HepG2 (cell line): ENCODE measurements around the gene ARRDC1. TPM values are rescaled to one million over a fixed set of nuclear protein-coding genes. Genes with fewer than 3 reads are reported as not detected.

Experiments used
- ATAC-seq: fragments of 200-7000 bp; cut with Tn5 transposase; 3 replicates; pipeline ENCODE4 v1.9.1; 2020; ENCODE audit warnings: mild to moderate bottlenecking, moderate library complexity
- BruUV-seq: library from RNA; stranded (reverse); fragments of 400-500 nt; replicated peaks from 2 replicates; lab custom pipeline; 2021; lab: Mats Ljungman, UMichigan
- CTCF ChIA-PET: fragments of 300-600 bp; formaldehyde crosslinking; extraction: SDS; loops from one replicate; lab custom pipeline; 2021; ENCODE audit warnings: low total read pairs, inconsistent platforms, low intra/inter-chr PET ratio; lab: Yijun Ruan, JAX
- POLR2A ChIA-PET: fragments of 350-600 bp; sonication (Branson Sonifier 250); formaldehyde crosslinking; loops from one replicate; lab custom pipeline; 2020; ENCODE audit warnings: antibody characterized with exemption, inconsistent platforms; lab: Yijun Ruan, JAX
- DNase-seq: peaks from one replicate; pipeline ENCODE4 v3.0.0-alpha.2; 2015; ENCODE audit warnings: low spot score
- FAIRE-seq: peaks from 3 replicates; lab custom pipeline; 2011; peaks lifted over from hg19 to GRCh38; lab: Jason Lieb, UNC
- H2AFZ ChIP-seq: one replicate; pipeline ENCODE4 v1.6.1; 2011; ENCODE audit warnings: low read length, inconsistent platforms
- H3K27ac ChIP-seq: fragments of 300-600 bp; 3 replicates; pipeline ENCODE4 v1.8.0; 2011; ENCODE audit warnings: mixed run types, mild to moderate bottlenecking, mixed read lengths, low read length, inconsistent platforms; ENCODE audit not compliant: insufficient read depth; ENCODE audit errors: extremely low read length
- H3K27me3 ChIP-seq, 2 experiments: fragments of 200-600 bp in 1 of 2; 2 replicates in 1 of 2; 3 replicates in 1 of 2; pipeline versions ENCODE4 v1.6.0 to v1.8.0; 2011; ENCODE audit warnings: low read length in 2 of 2, mild to moderate bottlenecking in 2 of 2, moderate library complexity in 2 of 2, inconsistent platforms in 1 of 2; ENCODE audit not compliant: insufficient read depth in 2 of 2, control insufficient read depth in 1 of 2
- H3K36me3 ChIP-seq, 2 experiments: fragments of 200-600 bp in 1 of 2; replicated peaks in 1 of 2; 2 replicates in 1 of 2; 3 replicates in 1 of 2; pipeline versions ENCODE4 v1.5.1 to v1.8.0; 2011; ENCODE audit warnings: low read length in 2 of 2, inconsistent platforms in 1 of 2; ENCODE audit not compliant: insufficient read depth in 2 of 2, control insufficient read depth in 1 of 2
- H3K4me1 ChIP-seq: 2 replicates; pipeline ENCODE4 v1.5.1; 2012; ENCODE audit warnings: low read length, inconsistent platforms; ENCODE audit not compliant: insufficient read depth
- H3K4me2 ChIP-seq: 2 replicates; pipeline ENCODE4 v1.6.0; 2011; ENCODE audit warnings: low read depth, low read length, inconsistent platforms
- H3K4me3 ChIP-seq, 3 experiments: fragments of 200-600 bp in 1 of 3; sonication (generic), shearing (Covaris generic) in 1 of 3; replicated peaks in 1 of 3; 2 replicates each; pipeline ENCODE4 v1.5.1; 2011 to 2016; ENCODE audit warnings: low read length in 3 of 3, inconsistent platforms in 2 of 3, low read depth in 2 of 3, mild to moderate bottlenecking in 2 of 3, control low read depth in 1 of 3, mixed read lengths in 1 of 3; ENCODE audit not compliant: insufficient read depth in 1 of 3
- H3K79me2 ChIP-seq: one replicate; pipeline ENCODE4 v1.6.1; 2011; ENCODE audit warnings: low read length, inconsistent platforms; ENCODE audit not compliant: insufficient read depth
- H3K9ac ChIP-seq: 2 replicates; pipeline ENCODE4 v1.6.0; 2011; ENCODE audit warnings: mild to moderate bottlenecking, low read depth, low read length, inconsistent platforms; ENCODE audit not compliant: insufficient read depth
- H3K9me3 ChIP-seq: 2 replicates; pipeline ENCODE4 v1.5.1; 2012; ENCODE audit warnings: mild to moderate bottlenecking, low read length
- H4K20me1 ChIP-seq: 2 replicates; pipeline ENCODE4 v1.6.0; 2011; ENCODE audit warnings: inconsistent platforms, mild to moderate bottlenecking, low read length, moderate library complexity; ENCODE audit not compliant: insufficient read depth
- ARNT2 ChIP-seq: sonication (generic); formaldehyde crosslinking; IDR thresholded peaks from 2 replicates; pipeline ENCODE4 v1.8.0; 2022; ENCODE audit warnings: mild to moderate bottlenecking, low read depth, missing genetic modification reagents, moderate library complexity
- BCL6 ChIP-seq: IDR thresholded peaks from 2 replicates; pipeline ENCODE4 v1.6.1; 2016; ENCODE audit warnings: missing genetic modification reagents, missing compliant biosample characterization
- FOXM1 ChIP-seq: sonication (generic); formaldehyde crosslinking; IDR thresholded peaks from 2 replicates; pipeline ENCODE4 v1.5.0; 2020; ENCODE audit warnings: missing genetic modification reagents
- NFYC ChIP-seq: IDR thresholded peaks from 2 replicates; pipeline ENCODE4 v1.6.1; 2016; ENCODE audit warnings: missing genetic modification reagents, missing compliant biosample characterization
- PAWR ChIP-seq: sonication (generic); formaldehyde crosslinking; IDR thresholded peaks from 2 replicates; pipeline ENCODE4 v1.4.0; 2020; ENCODE audit warnings: missing genetic modification reagents, mild to moderate bottlenecking, borderline replicate concordance
- SAFB2 ChIP-seq: sonication (generic); formaldehyde crosslinking; IDR thresholded peaks from 2 replicates; pipeline ENCODE4 v1.5.1; 2020; ENCODE audit warnings: missing genetic modification reagents, low read depth, mild to moderate bottlenecking, borderline replicate concordance
- SOX13 ChIP-seq, 3 experiments: fragments of 450-650 bp in 1 of 3; sonication (generic) in 1 of 3; formaldehyde crosslinking in 1 of 3; IDR thresholded peaks in 2 of 3; conservative IDR thresholded peaks in 1 of 3; 2 replicates each; pipeline versions ENCODE4 v1.5.0 to v1.6.1; 2016 to 2020; ENCODE audit warnings: antibody characterized with exemption in 1 of 3, mild to moderate bottlenecking in 1 of 3, missing compliant biosample characterization in 1 of 3, missing genetic modification reagents in 1 of 3, moderate library complexity in 1 of 3
- ZFP37 ChIP-seq: sonication (generic); formaldehyde crosslinking; IDR thresholded peaks from 2 replicates; pipeline ENCODE4 v1.4.0; 2020; ENCODE audit warnings: missing genetic modification reagents, borderline replicate concordance
- ZFP41 ChIP-seq: sonication (generic); formaldehyde crosslinking; IDR thresholded peaks from 2 replicates; pipeline ENCODE4 v1.4.0; 2020; ENCODE audit warnings: mild to moderate bottlenecking, missing genetic modification reagents, borderline replicate concordance
- ZNF224 ChIP-seq: sonication (generic); formaldehyde crosslinking; IDR thresholded peaks from 2 replicates; pipeline ENCODE4 v1.5.0; 2020; ENCODE audit warnings: mild to moderate bottlenecking, missing genetic modification reagents
- ZNF383 ChIP-seq: sonication (generic); formaldehyde crosslinking; IDR thresholded peaks from 2 replicates; pipeline ENCODE4 v1.4.0; 2020; ENCODE audit warnings: missing genetic modification reagents, mild to moderate bottlenecking, borderline replicate concordance
- ZNF605 ChIP-seq: sonication (generic); formaldehyde crosslinking; IDR thresholded peaks from 2 replicates; pipeline ENCODE4 v1.8.0; 2022; ENCODE audit warnings: mild to moderate bottlenecking, missing genetic modification reagents
- ZNF816 ChIP-seq: sonication (generic); formaldehyde crosslinking; IDR thresholded peaks from 2 replicates; pipeline ENCODE4 v1.8.0; 2022; ENCODE audit warnings: missing genetic modification reagents, mild to moderate bottlenecking, borderline replicate concordance
- WGBS: methylation state at CpG from one replicate; pipeline ENCODE4 v1.1.6; 2017; ENCODE audit warnings: low lambda C conversion rate; 5-methylcytosine and 5-hydroxymethylcytosine counted together
- in situ Hi-C: cut with HindIII; loops from 2 replicates; pipeline ENCODE4 v1.10.0; 2017; ENCODE audit warnings: low pct_unique_long_range_greater_than_20kb; ENCODE audit not compliant: extremely low pct_ligation_motif_present
- intact Hi-C: fragments of 100-400 bp; cut with micrococcal nuclease; formaldehyde crosslinking; loops from one replicate; pipeline ENCODE4 v1.10.0; 2022; ENCODE audit not compliant: unreplicated experiment
- polyA plus RNA-seq, 8 experiments: library from polyadenylated mRNA; depleted of rRNA in 3 of 8; stranded (reverse) in 7 of 8; unstranded in 1 of 8; fragments of >200 nt; fragmentation: Illumina TruSeq in 4 of 8; extraction: Trizol in 4 of 8; gene quantifications; 2 replicates each; pipeline versions ENCODE4 v1.2.1 to v1.2.3, GENCODE V29; 2011 to 2016; ENCODE audit warnings: low read depth in 4 of 8, missing spikeins in 1 of 8, mixed read lengths in 1 of 8; ENCODE audit not compliant: insufficient read depth in 1 of 8
- total RNA-seq, 5 experiments: library from RNA; depleted of rRNA; stranded (reverse); fragments of >200 nt; fragmentation: Illumina TruSeq; extraction: Trizol; gene quantifications; 2 replicates each; pipeline ENCODE4 v1.2.3, GENCODE V29; 2016; ENCODE audit warnings: low read depth in 1 of 5
- TF ChIP-seq, protein P1 (sequence below): sonication (generic); formaldehyde crosslinking; IDR thresholded peaks from 2 replicates; pipeline ENCODE4 v1.4.0; 2020; ENCODE audit warnings: missing genetic modification reagents, mild to moderate bottlenecking, borderline replicate concordance
- TF ChIP-seq, protein P2 (sequence below): sonication (generic); formaldehyde crosslinking; IDR thresholded peaks from 2 replicates; pipeline ENCODE4 v1.4.0; 2020; ENCODE audit warnings: missing genetic modification reagents
- TF ChIP-seq, protein P3 (sequence below): IDR thresholded peaks from 2 replicates; pipeline ENCODE4 v1.6.1; 2012; ENCODE audit warnings: low read depth, low read length, improper control_type of control experiment

ARRDC1 gene
- total and polyA plus RNA-seq, 2 of the 13 experiments (the other 11 are each of a cell fraction or from before 2014, with no cell fraction given) = 21.7 to 44.4 TPM

DNA sequence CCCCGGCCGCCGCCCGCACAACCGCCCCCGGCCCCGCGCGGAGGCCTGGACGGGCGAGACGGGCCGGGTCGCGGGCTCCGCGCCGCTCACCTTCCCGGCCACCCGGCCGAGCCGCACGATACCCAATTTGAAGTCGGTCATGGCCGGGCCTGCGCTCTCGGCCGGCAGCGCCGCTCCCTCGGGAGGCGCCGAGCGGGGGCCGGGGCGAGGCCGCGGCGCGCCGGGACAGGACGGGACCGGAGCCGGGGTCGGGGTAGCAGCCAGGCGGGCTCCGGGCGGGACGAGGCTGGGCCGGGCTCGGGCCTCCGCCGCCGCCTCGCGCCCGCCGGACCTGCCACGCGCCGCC is 15.4 kb upstream of the ARRDC1 start:
- Histone ChIP-seq H3K9me3 (no peaks in the 10 kb centered on the region), H3K4me3 (peak overlapping the region; percentile 74 to 90 (median 83); a peak in 4 of 6 replicates), H3K27me3 (no peaks in the 10 kb centered on the region), H3K9ac (peak overlapping the region; percentile 82), H3K79me2 (peaks cover 19% of the 10 kb centered on the region), H3K36me3 (peaks cover 16 to 32% of the 10 kb centered on the region in 2 experiments; a peak in 4 of 5 replicates), H3K4me2 (peak overlapping the region; percentile 87; the same call in 1 of the 2 replicates), H2AFZ (no peak overlapping the region), H3K4me1 (peaks cover 46% of the 10 kb centered on the region), H4K20me1 (no peaks in the 10 kb centered on the region), H3K27ac (no peak overlapping the region)
- ATAC-seq (no peak), DNase-seq (no peak), FAIRE-seq (no peak)
- ChIA-PET CTCF (no interaction called here), POLR2A (interaction anchor here (1.2 to 2.3 kb wide), 7 partner anchors 8 to 29 kb away, joined by 3 to 11 read pairs (median 5); partner anchors contain the start of genes ARRDC1, DPH7 and EHMT1)
- intact Hi-C loops = no loop called here
- in situ Hi-C loops = no loop called here
- no TSS peak for BruUV-seq
- WGBS = 0% methylated on average over 13 of the region's 61 CpGs
- TF ChIP-seq, protein P1, sequence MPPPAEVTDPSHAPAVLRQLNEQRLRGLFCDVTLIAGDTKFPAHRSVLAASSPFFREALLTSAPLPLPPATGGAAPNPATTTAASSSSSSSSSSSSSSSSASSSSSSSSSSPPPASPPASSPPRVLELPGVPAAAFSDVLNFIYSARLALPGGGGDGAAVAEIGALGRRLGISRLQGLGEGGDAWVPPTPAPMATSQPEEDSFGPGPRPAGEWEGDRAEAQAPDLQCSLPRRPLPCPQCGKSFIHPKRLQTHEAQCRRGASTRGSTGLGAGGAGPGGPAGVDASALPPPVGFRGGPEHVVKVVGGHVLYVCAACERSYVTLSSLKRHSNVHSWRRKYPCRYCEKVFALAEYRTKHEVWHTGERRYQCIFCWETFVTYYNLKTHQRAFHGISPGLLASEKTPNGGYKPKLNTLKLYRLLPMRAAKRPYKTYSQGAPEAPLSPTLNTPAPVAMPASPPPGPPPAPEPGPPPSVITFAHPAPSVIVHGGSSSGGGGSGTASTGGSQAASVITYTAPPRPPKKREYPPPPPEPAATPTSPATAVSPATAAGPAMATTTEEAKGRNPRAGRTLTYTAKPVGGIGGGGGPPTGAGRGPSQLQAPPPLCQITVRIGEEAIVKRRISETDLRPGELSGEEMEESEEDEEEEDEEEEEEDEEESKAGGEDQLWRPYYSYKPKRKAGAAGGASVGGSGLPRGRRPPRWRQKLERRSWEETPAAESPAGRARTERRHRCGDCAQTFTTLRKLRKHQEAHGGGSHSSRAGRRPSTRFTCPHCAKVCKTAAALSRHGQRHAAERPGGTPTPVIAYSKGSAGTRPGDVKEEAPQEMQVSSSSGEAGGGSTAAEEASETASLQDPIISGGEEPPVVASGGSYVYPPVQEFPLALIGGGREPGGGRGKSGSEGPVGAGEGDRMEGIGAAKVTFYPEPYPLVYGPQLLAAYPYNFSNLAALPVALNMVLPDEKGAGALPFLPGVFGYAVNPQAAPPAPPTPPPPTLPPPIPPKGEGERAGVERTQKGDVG (CRISPR knock-in tag) = no peak
- TF ChIP-seq ZNF816 (CRISPR knock-in tag) (no peak), ZNF224 (CRISPR knock-in tag) (no peak), SAFB2 (CRISPR knock-in tag) (0 out of 2 replicates have a peak, but pooled peaks have one; percentile 8), PAWR (CRISPR knock-in tag) (no peak), FOXM1 (CRISPR knock-in tag) (no peak), ZFP41 (no peak), ZFP37 (no peak), ARNT2 (CRISPR knock-in tag) (0 out of 2 replicates have a peak, but pooled peaks have one; percentile 15), ZNF605 (CRISPR knock-in tag) (no peak), BCL6 (CRISPR knock-in tag) (no peak), ZNF383 (CRISPR knock-in tag) (no peak), SOX13 (IDR thresholded peaks at IDR 0.05) (no peak), SOX13 (CRISPR knock-in tag; conservative IDR thresholded peaks at IDR 0.05 in 1 of 2, IDR thresholded peaks at IDR 0.05 in 1 of 2) (no peak), NFYC (no peak)
- TF ChIP-seq, protein P2, sequence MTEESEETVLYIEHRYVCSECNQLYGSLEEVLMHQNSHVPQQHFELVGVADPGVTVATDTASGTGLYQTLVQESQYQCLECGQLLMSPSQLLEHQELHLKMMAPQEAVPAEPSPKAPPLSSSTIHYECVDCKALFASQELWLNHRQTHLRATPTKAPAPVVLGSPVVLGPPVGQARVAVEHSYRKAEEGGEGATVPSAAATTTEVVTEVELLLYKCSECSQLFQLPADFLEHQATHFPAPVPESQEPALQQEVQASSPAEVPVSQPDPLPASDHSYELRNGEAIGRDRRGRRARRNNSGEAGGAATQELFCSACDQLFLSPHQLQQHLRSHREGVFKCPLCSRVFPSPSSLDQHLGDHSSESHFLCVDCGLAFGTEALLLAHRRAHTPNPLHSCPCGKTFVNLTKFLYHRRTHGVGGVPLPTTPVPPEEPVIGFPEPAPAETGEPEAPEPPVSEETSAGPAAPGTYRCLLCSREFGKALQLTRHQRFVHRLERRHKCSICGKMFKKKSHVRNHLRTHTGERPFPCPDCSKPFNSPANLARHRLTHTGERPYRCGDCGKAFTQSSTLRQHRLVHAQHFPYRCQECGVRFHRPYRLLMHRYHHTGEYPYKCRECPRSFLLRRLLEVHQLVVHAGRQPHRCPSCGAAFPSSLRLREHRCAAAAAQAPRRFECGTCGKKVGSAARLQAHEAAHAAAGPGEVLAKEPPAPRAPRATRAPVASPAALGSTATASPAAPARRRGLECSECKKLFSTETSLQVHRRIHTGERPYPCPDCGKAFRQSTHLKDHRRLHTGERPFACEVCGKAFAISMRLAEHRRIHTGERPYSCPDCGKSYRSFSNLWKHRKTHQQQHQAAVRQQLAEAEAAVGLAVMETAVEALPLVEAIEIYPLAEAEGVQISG (CRISPR knock-in tag) = no peak
- TF ChIP-seq, protein P3, sequence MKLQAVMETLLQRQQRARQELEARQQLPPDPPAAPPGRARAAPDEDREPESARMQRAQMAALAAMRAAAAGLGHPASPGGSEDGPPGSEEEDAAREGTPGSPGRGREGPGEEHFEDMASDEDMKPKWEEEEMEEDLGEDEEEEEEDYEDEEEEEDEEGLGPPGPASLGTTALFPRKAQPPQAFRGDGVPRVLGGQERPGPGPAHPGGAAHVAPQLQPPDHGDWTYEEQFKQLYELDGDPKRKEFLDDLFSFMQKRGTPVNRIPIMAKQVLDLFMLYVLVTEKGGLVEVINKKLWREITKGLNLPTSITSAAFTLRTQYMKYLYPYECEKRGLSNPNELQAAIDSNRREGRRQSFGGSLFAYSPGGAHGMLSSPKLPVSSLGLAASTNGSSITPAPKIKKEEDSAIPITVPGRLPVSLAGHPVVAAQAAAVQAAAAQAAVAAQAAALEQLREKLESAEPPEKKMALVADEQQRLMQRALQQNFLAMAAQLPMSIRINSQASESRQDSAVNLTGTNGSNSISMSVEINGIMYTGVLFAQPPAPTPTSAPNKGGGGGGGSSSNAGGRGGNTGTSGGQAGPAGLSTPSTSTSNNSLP = no peak
